ENCODE measurements around the gene RPL5. TPM values are rescaled to one million over a fixed set of nuclear protein-coding genes. Genes with fewer than 3 reads are reported as not detected.

The RPL5 gene
- total RNA-seq, 1 donor from 2014 or later = 1,528 TPM

GRCh38 chr1:92805216-92805615, 26.6 kb upstream of the RPL5 start:
- H3K4me3 Mint-ChIP-seq = no peak overlapping the region
- TF ChIP-seq, protein P1, sequence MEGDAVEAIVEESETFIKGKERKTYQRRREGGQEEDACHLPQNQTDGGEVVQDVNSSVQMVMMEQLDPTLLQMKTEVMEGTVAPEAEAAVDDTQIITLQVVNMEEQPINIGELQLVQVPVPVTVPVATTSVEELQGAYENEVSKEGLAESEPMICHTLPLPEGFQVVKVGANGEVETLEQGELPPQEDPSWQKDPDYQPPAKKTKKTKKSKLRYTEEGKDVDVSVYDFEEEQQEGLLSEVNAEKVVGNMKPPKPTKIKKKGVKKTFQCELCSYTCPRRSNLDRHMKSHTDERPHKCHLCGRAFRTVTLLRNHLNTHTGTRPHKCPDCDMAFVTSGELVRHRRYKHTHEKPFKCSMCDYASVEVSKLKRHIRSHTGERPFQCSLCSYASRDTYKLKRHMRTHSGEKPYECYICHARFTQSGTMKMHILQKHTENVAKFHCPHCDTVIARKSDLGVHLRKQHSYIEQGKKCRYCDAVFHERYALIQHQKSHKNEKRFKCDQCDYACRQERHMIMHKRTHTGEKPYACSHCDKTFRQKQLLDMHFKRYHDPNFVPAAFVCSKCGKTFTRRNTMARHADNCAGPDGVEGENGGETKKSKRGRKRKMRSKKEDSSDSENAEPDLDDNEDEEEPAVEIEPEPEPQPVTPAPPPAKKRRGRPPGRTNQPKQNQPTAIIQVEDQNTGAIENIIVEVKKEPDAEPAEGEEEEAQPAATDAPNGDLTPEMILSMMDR (conservative IDR thresholded peaks at IDR 0.05) = no peak
- DNase-seq (ENCODE audit: low read depth, low spot score) = no peak
- H3K9me3 Mint-ChIP-seq = no peaks in the 10 kb centered on the region
- no peak overlapping the region for H3K27ac Mint-ChIP-seq (ENCODE audit: unreplicated experiment)
- no peaks in the 10 kb centered on the region for H3K27me3 Mint-ChIP-seq (ENCODE audit: low read depth)
- H3K4me1 Mint-ChIP-seq = peaks cover 9% of the 10 kb centered on the region
- H3K36me3 Mint-ChIP-seq (ENCODE audit: low read depth) = no peaks in the 10 kb centered on the region

GRCh38 chr1:92808381-92808780, 23.5 kb upstream of the RPL5 start:
- H3K36me3 Mint-ChIP-seq (ENCODE audit: low read depth) = no peaks in the 10 kb centered on the region
- no peak overlapping the region for H3K4me3 Mint-ChIP-seq
- TF ChIP-seq, protein P1 (conservative IDR thresholded peaks at IDR 0.05) = no peak
- peaks cover 9% of the 10 kb centered on the region for H3K4me1 Mint-ChIP-seq
- DNase-seq (ENCODE audit: low read depth, low spot score) = no peak
- H3K9me3 Mint-ChIP-seq = no peaks in the 10 kb centered on the region
- H3K27me3 Mint-ChIP-seq (ENCODE audit: low read depth) = no peaks in the 10 kb centered on the region
- H3K27ac Mint-ChIP-seq (ENCODE audit: unreplicated experiment) = no peak overlapping the region

DNA sequence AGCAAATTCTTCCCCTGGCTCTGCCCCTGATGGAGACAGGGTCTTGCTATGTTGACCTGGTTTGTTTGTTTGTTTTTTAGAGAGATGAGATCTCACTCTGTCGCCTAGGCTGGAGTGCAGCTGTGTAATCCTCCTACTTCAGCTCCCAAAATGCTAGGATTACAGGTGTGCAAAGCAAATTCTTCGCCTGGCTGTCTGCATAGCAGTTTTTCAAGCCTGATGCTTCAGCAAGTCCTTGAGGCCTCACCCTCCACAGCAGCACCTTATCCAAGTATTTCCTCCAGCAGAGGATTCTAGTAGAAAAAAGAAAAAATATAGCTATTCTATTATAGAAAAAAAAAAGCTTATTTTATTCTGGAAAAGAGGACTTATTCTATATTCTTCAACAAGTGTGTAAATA, 15.1 kb upstream of the RPL5 start:
- no peak overlapping the region for H3K4me3 Mint-ChIP-seq
- no peaks in the 10 kb centered on the region for H3K4me1 Mint-ChIP-seq
- H3K27ac Mint-ChIP-seq (ENCODE audit: unreplicated experiment) = no peak overlapping the region
- no peaks in the 10 kb centered on the region for H3K27me3 Mint-ChIP-seq (ENCODE audit: low read depth)
- no peaks in the 10 kb centered on the region for H3K36me3 Mint-ChIP-seq (ENCODE audit: low read depth)
- H3K9me3 Mint-ChIP-seq = no peaks in the 10 kb centered on the region
- no peak for DNase-seq (ENCODE audit: low read depth, low spot score)
- TF ChIP-seq, protein P1 (conservative IDR thresholded peaks at IDR 0.05) = no peak

DNA sequence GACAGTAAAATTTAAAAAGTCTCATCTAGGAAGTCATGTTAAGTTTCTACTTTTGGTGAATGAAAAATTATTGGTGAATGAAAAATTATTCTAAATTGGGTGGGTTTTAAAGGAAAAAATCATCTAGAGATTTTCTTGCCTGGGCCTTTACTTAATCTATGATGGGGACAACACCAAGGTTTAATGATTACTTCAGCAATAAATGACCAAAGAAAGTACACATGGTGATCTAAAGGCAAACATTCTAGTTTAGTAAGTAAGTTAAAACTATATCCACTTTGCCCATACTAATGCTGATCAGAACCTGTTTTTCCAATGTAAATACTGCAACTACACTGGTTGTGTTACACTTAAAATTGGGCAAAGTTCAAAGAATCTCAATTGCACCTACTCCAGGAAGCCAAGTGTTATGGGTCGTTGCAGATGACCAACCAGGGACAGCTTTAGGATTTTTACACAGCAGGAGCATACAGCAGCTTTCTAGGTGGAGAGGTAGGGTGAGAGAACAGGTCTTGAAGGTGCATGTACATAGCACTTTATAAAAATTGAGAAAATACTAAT, 14.6 kb upstream of the RPL5 start:
- Mint-ChIP-seq H3K36me3 (ENCODE audit: low read depth) (no peaks in the 10 kb centered on the region), H3K27ac (ENCODE audit: unreplicated experiment) (no peak overlapping the region), H3K9me3 (no peaks in the 10 kb centered on the region), H3K4me3 (no peak overlapping the region), H3K4me1 (no peaks in the 10 kb centered on the region), H3K27me3 (ENCODE audit: low read depth) (no peaks in the 10 kb centered on the region)
- no peak for DNase-seq (ENCODE audit: low read depth, low spot score)
- TF ChIP-seq, protein P1 (conservative IDR thresholded peaks at IDR 0.05) = no peak

GRCh38 chr1:92817986-92818764, 13.7 kb upstream of the RPL5 start:
- Mint-ChIP-seq H3K9me3 (no peaks in the 10 kb centered on the region), H3K4me1 (no peaks in the 10 kb centered on the region), H3K27me3 (ENCODE audit: low read depth) (no peaks in the 10 kb centered on the region), H3K27ac (ENCODE audit: unreplicated experiment) (no peak overlapping the region), H3K36me3 (ENCODE audit: low read depth) (no peaks in the 10 kb centered on the region), H3K4me3 (no peak overlapping the region)
- no peak for DNase-seq (ENCODE audit: low read depth, low spot score)
- TF ChIP-seq, protein P1 (conservative IDR thresholded peaks at IDR 0.05) = peak; percentile 63

All from neural crest cell (in vitro differentiated cells).